C4-2B (cell line): ENCODE measurements around the gene SULT1A2.

ENCODE experiments used
- CTCF ChIP-seq: fragments of 450-650 bp; conservative IDR thresholded peaks from 2 replicates; pipeline ENCODE4 v1.5.1; 2017; ENCODE audit warnings: mild to moderate bottlenecking
- ZFX ChIP-seq: fragments of 450-650 bp; IDR thresholded peaks from 2 replicates; pipeline ENCODE4 v1.6.1; 2017

- TF ChIP-seq CTCF (no peak), ZFX (no peak)
Measured at GRCh38 chr16:28585674-28586073, 11.2 kb downstream of the SULT1A2 start.
